ENCODE measurements around the gene SHC3. TPM values are rescaled to one million over a fixed set of nuclear protein-coding genes. Genes with fewer than 3 reads are reported as not detected.

SHC3 gene
- total and polyA plus RNA-seq, 9 of the 15 experiments (the other 6 are each of a cell fraction or from before 2014, with no cell fraction given) = not detected

- TF ChIP-seq ELF1 (tag; IDR thresholded peaks at IDR 0.05) = no peak
- TF ChIP-seq CUX1 (CRISPR knock-in tag; IDR thresholded peaks at IDR 0.05) = no peak
- TF ChIP-seq E4F1 (CRISPR knock-in tag; IDR thresholded peaks at IDR 0.05; ENCODE audit: borderline replicate concordance) = no peak
- TF ChIP-seq SRSF1 (IDR thresholded peaks at IDR 0.05; ENCODE audit: low read depth, low read length) = no peak
- no peak for TF ChIP-seq TCF15 (CRISPR knock-in tag; IDR thresholded peaks at IDR 0.05)
- TF ChIP-seq ZNF766 (CRISPR knock-in tag; conservative IDR thresholded peaks at IDR 0.05) = no peak
Measured at GRCh38 chr9:89079391-89079790, 99.2 kb downstream of the SHC3 start (continued).
